PFSK-1 (cell line): ENCODE data around the gene SETD1B.

Experiments
- FOXP2 ChIP-seq: optimal IDR thresholded peaks from 2 replicates; pipeline ENCODE3; 2011; ENCODE audit warnings: borderline replicate concordance, control low read depth, inconsistent platforms; ENCODE audit not compliant: insufficient read depth; ENCODE audit errors: extremely low read length, extremely low read depth
- POLR2AphosphoS5 ChIP-seq: IDR thresholded peaks from 2 replicates; pipeline ENCODE4 v1.6.1; 2012; ENCODE audit warnings: low read depth, mild to moderate bottlenecking, control low read depth, low read length, moderate library complexity
- TAF1 ChIP-seq: IDR thresholded peaks from 2 replicates; pipeline ENCODE4 v1.6.1; 2012; ENCODE audit warnings: low read length, control low read depth, borderline replicate concordance; ENCODE audit not compliant: insufficient read depth

- TF ChIP-seq TAF1 (no peak), POLR2AphosphoS5 (no peak), FOXP2 (no peak)
Measured at GRCh38 chr12:121826318-121827150, 22.7 kb downstream of the SETD1B start.
